ENCODE data around the gene SOX3.

Gene SOX3

DNA sequence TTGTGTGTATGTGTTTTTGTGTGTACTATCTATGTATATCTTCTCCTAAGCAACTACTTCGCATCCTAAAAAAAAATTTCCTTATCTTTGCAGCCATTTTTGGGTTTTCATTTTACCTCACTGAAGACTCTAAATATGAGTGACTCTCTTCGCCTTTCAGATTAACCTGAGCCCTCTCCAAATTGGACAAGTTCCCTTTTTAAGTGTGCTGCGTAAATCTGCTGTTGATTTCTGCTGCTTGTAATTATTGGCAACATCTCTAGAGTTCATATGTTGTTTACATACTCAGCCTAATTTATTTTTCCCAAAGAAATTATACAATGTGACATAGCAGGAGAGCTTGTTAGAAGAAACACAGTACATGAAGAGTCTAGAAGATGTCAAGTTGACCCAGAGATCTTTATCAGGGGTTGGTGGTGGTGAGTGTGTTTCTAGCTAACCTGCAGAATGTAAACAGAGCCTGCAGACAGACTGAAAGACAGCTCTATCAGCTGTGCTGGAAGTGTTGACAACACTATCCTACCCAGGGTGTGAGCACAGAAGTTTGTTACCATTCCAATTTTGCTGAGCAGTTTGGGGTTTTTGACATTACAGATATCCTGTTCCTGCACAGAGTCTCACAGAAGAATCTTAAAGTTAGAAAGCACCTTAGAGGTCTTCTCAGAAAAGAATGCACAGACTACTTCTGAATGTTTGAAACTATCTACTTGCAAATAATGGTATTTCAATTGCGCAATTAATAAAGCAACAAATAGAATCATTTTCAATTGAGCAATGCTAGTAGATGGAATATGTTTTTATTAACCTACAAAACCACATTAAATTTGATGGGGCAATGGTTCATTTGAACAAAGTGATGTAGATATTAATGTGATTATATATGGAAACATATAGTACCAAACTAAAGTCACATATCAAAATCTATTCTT is 12.5 kb downstream of the SOX3 start:
- DNase-seq, result no peak

DNA sequence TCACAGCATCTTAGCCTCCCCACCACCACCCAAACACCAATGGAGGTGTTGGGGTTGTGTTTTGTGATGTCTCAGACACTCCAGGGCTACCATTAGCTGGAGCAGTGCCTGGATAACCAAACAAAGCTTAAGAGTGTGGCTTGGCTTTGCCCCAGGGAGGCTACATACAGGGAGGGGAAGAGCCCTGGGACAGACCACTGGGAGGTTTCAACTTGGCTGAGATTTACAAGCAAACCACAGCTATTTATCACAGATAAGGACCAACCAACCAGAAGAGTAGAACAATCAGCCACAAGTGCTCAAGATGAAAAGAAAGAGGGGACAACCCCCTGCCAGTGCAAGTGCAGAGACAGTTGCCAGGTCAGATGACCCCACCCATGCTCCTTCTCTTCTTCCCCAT is 24.1 kb downstream of the SOX3 start:
- DNase-seq, result no peak

GRCh38 chrX:140477987-140478386 is 26.9 kb downstream of the SOX3 start:
- DNase-seq, result no peak

DNA sequence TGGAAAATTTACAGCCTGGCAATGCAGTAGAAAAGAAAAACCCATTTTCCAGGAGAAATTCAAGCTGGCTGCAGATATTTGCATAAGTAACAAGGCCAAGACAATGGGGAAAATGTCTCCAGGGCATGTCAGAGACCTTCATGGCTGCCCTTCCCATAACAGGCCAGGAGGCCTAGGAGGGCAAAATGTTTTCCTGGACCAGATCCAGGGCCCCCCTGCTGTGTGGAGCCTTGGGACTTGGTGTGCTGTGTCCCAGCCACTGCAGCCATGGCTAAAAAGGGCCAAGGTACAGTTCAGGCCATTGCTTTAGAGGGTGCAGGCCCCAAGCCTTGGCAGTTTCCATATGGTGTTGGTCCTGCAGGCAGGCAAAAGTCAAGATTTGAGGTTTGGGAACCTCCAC is 29.8 kb downstream of the SOX3 start:
- no peak for DNase-seq

DNA sequence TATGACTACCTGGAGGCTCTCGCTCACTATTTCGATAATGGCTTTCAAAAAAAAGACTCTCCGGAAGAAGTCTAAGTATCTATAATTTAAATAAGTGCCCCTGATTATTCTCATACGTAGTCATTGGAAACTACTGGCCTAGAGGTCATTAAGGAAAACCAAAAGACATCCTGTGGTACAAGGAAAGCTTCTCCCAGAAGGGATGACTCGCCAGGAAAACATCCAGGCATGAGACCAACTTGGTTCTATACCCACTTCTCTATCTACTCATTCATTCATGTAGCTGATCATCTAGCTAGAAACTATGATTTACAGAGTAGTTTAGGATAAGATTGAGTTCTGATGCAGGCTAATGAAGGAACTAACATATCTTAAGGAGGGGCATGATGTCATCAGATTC is 37.7 kb downstream of the SOX3 start:
- no peak for DNase-seq

Data from NCI-H187 (cell line).